ENCODE measurements around the gene NAPB.

GRCh38 chr20:23446505-23446904, 25.2 kb upstream of the NAPB start:
- TF ChIP-seq, protein P1, sequence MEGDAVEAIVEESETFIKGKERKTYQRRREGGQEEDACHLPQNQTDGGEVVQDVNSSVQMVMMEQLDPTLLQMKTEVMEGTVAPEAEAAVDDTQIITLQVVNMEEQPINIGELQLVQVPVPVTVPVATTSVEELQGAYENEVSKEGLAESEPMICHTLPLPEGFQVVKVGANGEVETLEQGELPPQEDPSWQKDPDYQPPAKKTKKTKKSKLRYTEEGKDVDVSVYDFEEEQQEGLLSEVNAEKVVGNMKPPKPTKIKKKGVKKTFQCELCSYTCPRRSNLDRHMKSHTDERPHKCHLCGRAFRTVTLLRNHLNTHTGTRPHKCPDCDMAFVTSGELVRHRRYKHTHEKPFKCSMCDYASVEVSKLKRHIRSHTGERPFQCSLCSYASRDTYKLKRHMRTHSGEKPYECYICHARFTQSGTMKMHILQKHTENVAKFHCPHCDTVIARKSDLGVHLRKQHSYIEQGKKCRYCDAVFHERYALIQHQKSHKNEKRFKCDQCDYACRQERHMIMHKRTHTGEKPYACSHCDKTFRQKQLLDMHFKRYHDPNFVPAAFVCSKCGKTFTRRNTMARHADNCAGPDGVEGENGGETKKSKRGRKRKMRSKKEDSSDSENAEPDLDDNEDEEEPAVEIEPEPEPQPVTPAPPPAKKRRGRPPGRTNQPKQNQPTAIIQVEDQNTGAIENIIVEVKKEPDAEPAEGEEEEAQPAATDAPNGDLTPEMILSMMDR (IDR thresholded peaks at IDR 0.05): peak in 4 of 5 experiments; percentile 13 to 17 (median 14)
- TF ChIP-seq POLR2A (IDR thresholded peaks at IDR 0.05): no peak
- TF ChIP-seq EP300 (IDR thresholded peaks at IDR 0.05): no peak
